Mesendoderm (in vitro differentiated cells): ENCODE data around the gene SVOP.
A peak's percentile ranks its signal among the peaks of the same experiment; 100 is the strongest.

Experiments used
- DNase-seq: peaks from one replicate; pipeline ENCODE4 v3.0.0; 2013
- H2AK5ac ChIP-seq: 2 replicates; pipeline ENCODE4 v1.6.1; 2013; ENCODE audit warnings: low read length, inconsistent platforms
- H2BK120ac ChIP-seq: 2 replicates; pipeline ENCODE4 v1.6.1; 2013; ENCODE audit warnings: low read depth, mild to moderate bottlenecking, low read length, moderate library complexity, mixed read lengths
- H2BK15ac ChIP-seq: replicated peaks from 2 replicates; pipeline ENCODE4 v1.6.1; 2013; ENCODE audit warnings: low read depth, mild to moderate bottlenecking, moderate library complexity
- H2BK5ac ChIP-seq: 2 replicates; pipeline ENCODE4 v1.6.1; 2013; ENCODE audit warnings: low read length, inconsistent platforms
- H3K18ac ChIP-seq: 2 replicates; pipeline ENCODE4 v1.6.1; 2013; ENCODE audit warnings: mild to moderate bottlenecking, low read length, mixed read lengths
- H3K23ac ChIP-seq: one replicate; pipeline ENCODE4 v1.6.1; 2013; ENCODE audit warnings: low read length
- H3K27ac ChIP-seq: 2 replicates; pipeline ENCODE4 v1.5.1; 2013; ENCODE audit warnings: low read depth, mild to moderate bottlenecking, inconsistent platforms, low read length, moderate library complexity
- H3K27me3 ChIP-seq: 2 replicates; pipeline ENCODE4 v1.6.1; 2013; ENCODE audit warnings: low read length, control low read depth, mild to moderate bottlenecking, inconsistent platforms; ENCODE audit not compliant: insufficient read depth, poor library complexity
- H3K36me3 ChIP-seq: 2 replicates; pipeline ENCODE4 v1.6.1; 2013; ENCODE audit warnings: low read length, inconsistent platforms; ENCODE audit not compliant: control insufficient read depth, insufficient read depth
- H3K4ac ChIP-seq: one replicate; pipeline ENCODE4 v1.6.1; 2013; ENCODE audit warnings: low read depth, mild to moderate bottlenecking, low read length, moderate library complexity
- H3K4me1 ChIP-seq: 2 replicates; pipeline ENCODE4 v1.6.1; 2013; ENCODE audit warnings: low read depth, low read length, inconsistent platforms; ENCODE audit not compliant: control insufficient read depth
- H3K4me2 ChIP-seq: 2 replicates; pipeline ENCODE4 v1.6.1; 2013; ENCODE audit warnings: low read length
- H3K4me3 ChIP-seq: 2 replicates; pipeline ENCODE4 v1.5.1; 2013; ENCODE audit warnings: mild to moderate bottlenecking, low read length
- H3K56ac ChIP-seq: one replicate; pipeline ENCODE4 v1.6.1; 2013; ENCODE audit warnings: low read length
- H3K79me1 ChIP-seq: 2 replicates; pipeline ENCODE4 v1.6.1; 2013; ENCODE audit warnings: low read length, inconsistent platforms
- H3K79me2 ChIP-seq: 2 replicates; pipeline ENCODE4 v1.6.1; 2013; ENCODE audit warnings: mild to moderate bottlenecking, low read length; ENCODE audit not compliant: control insufficient read depth, insufficient read depth
- H3K9ac ChIP-seq: 2 replicates; pipeline ENCODE4 v1.6.1; 2013; ENCODE audit warnings: low read length, inconsistent platforms
- H4K5ac ChIP-seq: one replicate; pipeline ENCODE4 v1.6.1; 2013; ENCODE audit warnings: low read length
- H4K8ac ChIP-seq: one replicate; pipeline ENCODE4 v1.6.1; 2013; ENCODE audit warnings: low read depth, mild to moderate bottlenecking, control low read depth, low read length, moderate library complexity
- WGBS: extraction: QIAGEN DNeasy Blood & Tissue Kit; methylation state at CpG from one replicate; pipeline ENCODE4 v1.1.7; 2013; ENCODE audit warnings: low lambda C conversion rate, missing lambda C conversion rate; ENCODE audit not compliant: insufficient coverage; ENCODE audit errors: extremely low coverage; 5-methylcytosine and 5-hydroxymethylcytosine counted together

SVOP gene

DNA sequence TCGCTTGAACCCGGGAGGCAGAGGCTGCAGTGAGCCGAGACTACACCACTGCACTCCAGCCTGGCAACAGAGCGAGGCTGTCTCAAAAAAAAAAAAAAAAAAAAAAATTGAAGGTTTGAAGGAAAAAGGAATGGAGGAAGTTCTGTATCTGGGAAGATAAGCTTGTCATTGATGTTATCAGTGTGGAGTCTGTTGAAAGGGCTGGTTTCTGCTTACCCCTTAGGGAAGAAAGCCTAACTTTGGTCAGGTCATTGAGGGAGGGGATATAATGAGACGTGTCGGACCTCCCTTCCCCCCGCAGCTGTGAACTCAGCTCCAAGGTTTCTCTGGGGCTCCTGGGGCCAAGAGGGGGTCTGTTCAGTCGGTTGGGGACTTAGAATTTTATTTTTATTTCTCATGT, 124.5 kb downstream of the SVOP start:
- Histone ChIP-seq H3K9ac (no peak overlapping the region), H2BK120ac (no peak overlapping the region), H2BK15ac (no peak overlapping the region), H3K79me2 (no peaks in the 10 kb centered on the region), H3K36me3 (no peaks in the 10 kb centered on the region), H4K5ac (no peak overlapping the region), H2BK5ac (no peak overlapping the region), H3K4me2 (no peak overlapping the region), H3K79me1 (no peaks in the 10 kb centered on the region), H4K8ac (no peak overlapping the region), H3K18ac (no peak overlapping the region), H3K27me3 (no peaks in the 10 kb centered on the region), H3K4me1 (no peaks in the 10 kb centered on the region), H3K23ac (no peak overlapping the region), H3K4me3 (no peak overlapping the region), H3K4ac (no peak overlapping the region), H3K56ac (no peak overlapping the region), H3K27ac (no peak overlapping the region), H2AK5ac (no peak overlapping the region)
- DNase-seq: peak; percentile 27
- no CpG with 5 or more reads among the region's 8 CpGs for WGBS

DNA sequence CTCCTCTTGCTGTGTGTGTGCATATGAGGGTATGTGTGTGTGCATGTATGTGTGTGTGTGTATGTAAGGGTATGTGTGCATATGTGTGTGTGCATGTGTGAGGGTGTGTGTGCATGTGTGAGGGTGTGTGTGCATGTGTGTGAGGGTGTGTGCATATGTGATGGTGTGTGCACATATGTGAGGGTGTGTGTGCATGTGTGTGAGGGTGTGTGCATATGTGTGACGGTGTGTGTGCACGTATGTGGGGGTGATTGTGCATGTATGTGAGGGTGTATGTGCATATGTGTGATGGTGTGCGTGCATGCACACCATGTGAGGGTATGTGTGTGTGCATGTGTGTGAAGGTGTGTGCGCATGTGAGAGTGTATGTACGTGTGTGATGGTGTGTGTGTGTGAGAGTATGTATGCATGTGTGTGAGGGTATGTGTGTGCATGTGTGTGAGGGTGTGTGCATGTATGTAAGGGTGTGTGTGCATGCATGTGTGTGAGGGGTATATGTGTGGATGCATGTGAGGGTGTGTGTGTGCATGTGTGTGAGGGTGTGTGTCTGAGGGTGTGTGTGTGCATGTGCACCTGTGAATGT, 125.6 kb downstream of the SVOP start:
- Histone ChIP-seq H2BK5ac (no peak overlapping the region), H3K23ac (no peak overlapping the region), H2AK5ac (no peak overlapping the region), H4K8ac (no peak overlapping the region), H3K4me2 (no peak overlapping the region), H3K79me2 (no peaks in the 10 kb centered on the region), H3K56ac (no peak overlapping the region), H3K27ac (no peak overlapping the region), H3K36me3 (no peaks in the 10 kb centered on the region), H3K27me3 (no peaks in the 10 kb centered on the region), H2BK15ac (no peak overlapping the region), H4K5ac (no peak overlapping the region), H3K9ac (no peak overlapping the region), H2BK120ac (no peak overlapping the region), H3K4ac (no peak overlapping the region), H3K4me1 (no peaks in the 10 kb centered on the region), H3K18ac (no peak overlapping the region), H3K4me3 (no peak overlapping the region), H3K79me1 (no peaks in the 10 kb centered on the region)
- no CpG with 5 or more reads among the region's 5 CpGs for WGBS
- no peak for DNase-seq

DNA sequence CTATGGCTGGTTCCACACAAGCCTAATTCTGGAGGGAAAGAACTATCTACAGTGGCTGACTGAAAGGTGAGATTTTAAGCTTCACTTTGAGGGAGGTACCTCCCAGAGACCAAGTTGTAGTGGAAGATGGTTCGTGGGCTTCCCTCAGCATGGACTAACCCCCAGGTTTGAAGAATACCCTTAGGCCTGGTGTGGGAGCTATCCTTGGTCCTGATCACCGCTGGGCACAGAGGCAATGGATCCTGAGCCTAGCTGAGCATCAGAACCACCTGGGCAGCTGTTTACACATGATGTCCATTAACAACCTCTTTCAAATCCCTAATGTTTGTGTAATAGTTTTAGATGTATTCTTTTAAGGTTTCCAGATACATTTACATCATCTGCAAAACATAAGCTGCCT, 130.7 kb downstream of the SVOP start:
- Histone ChIP-seq H3K56ac (no peak overlapping the region), H3K36me3 (no peaks in the 10 kb centered on the region), H3K4me2 (no peak overlapping the region), H3K4me3 (no peak overlapping the region), H3K18ac (no peak overlapping the region), H2BK15ac (no peak overlapping the region), H3K4me1 (no peaks in the 10 kb centered on the region), H4K8ac (no peak overlapping the region), H4K5ac (no peak overlapping the region), H3K79me2 (no peaks in the 10 kb centered on the region), H3K79me1 (no peaks in the 10 kb centered on the region), H2BK120ac (no peak overlapping the region), H2AK5ac (no peak overlapping the region), H3K27ac (no peak overlapping the region), H3K4ac (no peak overlapping the region), H3K23ac (no peak overlapping the region), H3K27me3 (no peaks in the 10 kb centered on the region), H2BK5ac (no peak overlapping the region), H3K9ac (no peak overlapping the region)
- WGBS: no CpG with 5 or more reads among the region's 2 CpGs
- peak; percentile 37 for DNase-seq

DNA sequence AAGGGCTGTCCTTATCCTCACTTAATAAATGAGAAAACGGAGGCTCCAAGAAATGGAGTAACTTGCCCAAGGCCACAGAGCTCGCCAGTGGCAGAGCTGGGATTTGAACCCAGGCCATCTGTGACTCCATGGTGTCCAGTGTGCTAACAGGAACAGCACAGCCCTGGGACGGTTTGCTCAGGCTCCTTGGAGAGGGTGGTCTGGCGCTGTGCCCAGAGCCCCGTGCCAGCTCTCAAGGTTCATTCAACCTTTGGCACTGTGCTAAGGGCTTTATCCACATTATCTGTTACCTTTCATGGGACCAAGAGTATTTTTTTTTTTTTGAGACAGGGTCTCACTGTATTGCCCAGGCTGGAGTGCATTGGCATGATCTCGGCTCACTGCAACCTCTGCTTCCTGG, 132.8 kb downstream of the SVOP start:
- Histone ChIP-seq H3K18ac (no peak overlapping the region), H3K4me2 (no peak overlapping the region), H2AK5ac (no peak overlapping the region), H3K36me3 (no peaks in the 10 kb centered on the region), H3K56ac (no peak overlapping the region), H3K9ac (no peak overlapping the region), H3K79me2 (no peaks in the 10 kb centered on the region), H3K27me3 (no peaks in the 10 kb centered on the region), H2BK5ac (no peak overlapping the region), H2BK15ac (no peak overlapping the region), H3K79me1 (no peaks in the 10 kb centered on the region), H4K5ac (no peak overlapping the region), H3K4me1 (no peaks in the 10 kb centered on the region), H3K27ac (no peak overlapping the region), H4K8ac (no peak overlapping the region), H2BK120ac (no peak overlapping the region), H3K4ac (no peak overlapping the region), H3K23ac (no peak overlapping the region), H3K4me3 (no peak overlapping the region)
- WGBS: no CpG with 5 or more reads among the region's 6 CpGs
- no peak for DNase-seq

DNA sequence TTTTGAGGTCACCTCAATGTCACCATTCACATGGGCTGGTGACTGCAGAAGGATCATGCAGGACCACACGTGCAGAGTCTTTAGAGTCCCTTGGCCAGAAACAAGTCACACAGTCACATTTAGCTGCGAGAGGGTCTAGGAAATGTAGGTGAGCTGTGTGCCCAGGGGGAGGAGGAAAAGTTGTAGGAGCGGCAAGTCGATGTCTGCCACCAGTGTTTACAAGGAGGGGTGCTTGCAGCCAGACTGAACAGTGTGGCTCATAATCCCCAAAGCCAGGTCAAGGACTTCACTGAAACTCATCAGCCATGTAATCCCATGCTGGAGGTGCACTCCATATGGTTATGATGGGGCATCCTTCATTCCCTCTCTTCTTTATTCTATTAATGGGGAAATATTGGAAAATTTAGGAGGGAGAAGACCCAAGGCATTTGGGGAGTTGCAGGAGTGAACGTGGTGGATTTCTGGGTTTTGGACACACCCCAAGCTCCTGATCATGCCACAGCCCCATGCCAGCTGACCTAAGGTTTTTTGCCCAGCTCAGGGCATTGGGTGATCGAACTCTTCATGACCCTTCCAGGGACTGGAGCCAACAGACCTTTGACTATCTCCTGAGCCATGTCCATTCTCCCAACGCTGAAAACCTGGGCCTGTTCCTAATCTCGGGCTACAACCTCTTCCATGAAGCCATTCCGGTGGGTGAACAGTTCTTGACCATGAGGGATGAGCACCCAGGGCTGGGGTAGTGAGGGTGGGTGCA, 133.8 kb downstream of the SVOP start:
- H3K4me1 ChIP-seq: no peaks in the 10 kb centered on the region
- no peak overlapping the region for H3K27ac ChIP-seq
- H3K4me3 ChIP-seq: no peak overlapping the region
- H2AK5ac ChIP-seq: no peak overlapping the region
- H3K27me3 ChIP-seq: no peaks in the 10 kb centered on the region
- no peak overlapping the region for H3K9ac ChIP-seq
- H2BK15ac ChIP-seq: no peak overlapping the region
- DNase-seq: no peak
- WGBS: no CpG with 5 or more reads among the region's 9 CpGs
- no peak overlapping the region for H4K5ac ChIP-seq
- H2BK120ac ChIP-seq: no peak overlapping the region
- H3K79me2 ChIP-seq: no peaks in the 10 kb centered on the region
- H3K36me3 ChIP-seq: no peaks in the 10 kb centered on the region
- no peak overlapping the region for H3K4me2 ChIP-seq
- no peak overlapping the region for H3K18ac ChIP-seq
- no peak overlapping the region for H3K23ac ChIP-seq
- no peak overlapping the region for H3K4ac ChIP-seq
- no peaks in the 10 kb centered on the region for H3K79me1 ChIP-seq
- H4K8ac ChIP-seq: no peak overlapping the region
- no peak overlapping the region for H2BK5ac ChIP-seq
- H3K56ac ChIP-seq: no peak overlapping the region
